Omental fat pad (tissue), 4 donors: Measurements from ENCODE around the gene DENND1A. TPM values are rescaled to one million over a fixed set of nuclear protein-coding genes. Genes with fewer than 3 reads are reported as not detected.

ENCODE experiments used
- ATAC-seq: fragments of 150-250 bp; one replicate; pipeline ENCODE4 v1.9.1; 2016; ENCODE audit warnings: mild to moderate bottlenecking, moderate library complexity; ENCODE audit not compliant: low FRiP score
- DNase-seq: peaks from one replicate; pipeline ENCODE4 v3.0.0-alpha.2; 2019; ENCODE audit warnings: low spot score
- total RNA-seq, 4 donors: library from RNA; depleted of rRNA; stranded (reverse); fragments of >200 nt; gene quantifications; one replicate each; pipeline ENCODE4 v1.1.0, GENCODE V29; 2016
- TF ChIP-seq, protein P1 (sequence below), 3 donors: fragments of 450-650 bp; IDR thresholded peaks; one replicate each; pipeline ENCODE4 v1.5.1; 2016 to 2017; ENCODE audit warnings: antibody characterized with exemption in 3 of 3, mild to moderate bottlenecking in 3 of 3, moderate library complexity in 2 of 3

Gene DENND1A
- total RNA-seq, 4 donors from 2014 or later = 15.2 to 22.8 (median 20.7) TPM

DNA sequence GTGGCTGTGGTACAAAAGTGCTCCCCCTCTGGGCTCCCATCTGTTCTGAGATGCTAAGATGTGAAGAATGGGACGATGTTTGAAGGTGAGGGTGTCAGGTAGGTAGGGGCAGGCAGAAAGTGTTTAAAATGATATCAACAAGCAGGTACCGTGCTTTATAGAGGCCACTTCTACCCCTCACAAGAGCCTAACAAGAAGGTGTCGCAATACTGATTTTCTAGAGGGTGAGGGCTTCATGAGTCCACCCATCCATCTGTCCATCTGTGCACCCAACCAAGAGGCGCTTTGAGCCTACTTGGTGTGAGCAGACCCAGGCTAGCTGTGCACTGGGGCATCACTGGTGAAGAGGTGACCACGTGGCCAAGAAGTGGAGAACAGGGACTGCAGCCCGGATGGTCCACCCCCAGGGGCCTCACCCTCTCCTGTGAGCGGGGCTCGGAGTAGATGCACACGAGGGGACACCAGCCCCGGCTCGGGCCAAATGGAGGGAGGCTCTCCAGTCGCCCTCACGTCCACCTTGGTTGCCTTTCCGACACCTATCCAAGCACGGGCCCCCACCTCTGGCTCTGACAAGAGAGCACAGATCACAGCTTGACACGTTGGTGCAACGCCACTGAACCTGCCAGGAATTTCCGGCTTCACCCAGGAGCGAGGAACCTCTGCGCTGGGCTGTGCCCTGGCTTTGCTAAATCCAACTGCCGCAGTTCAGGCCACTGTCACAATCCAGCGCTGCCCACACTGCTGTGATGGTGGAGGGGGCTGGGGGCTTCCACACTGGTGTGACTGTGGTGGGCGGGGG is 539.4 kb downstream of the DENND1A start:
- ATAC-seq = no peak
- TF ChIP-seq, protein P1, sequence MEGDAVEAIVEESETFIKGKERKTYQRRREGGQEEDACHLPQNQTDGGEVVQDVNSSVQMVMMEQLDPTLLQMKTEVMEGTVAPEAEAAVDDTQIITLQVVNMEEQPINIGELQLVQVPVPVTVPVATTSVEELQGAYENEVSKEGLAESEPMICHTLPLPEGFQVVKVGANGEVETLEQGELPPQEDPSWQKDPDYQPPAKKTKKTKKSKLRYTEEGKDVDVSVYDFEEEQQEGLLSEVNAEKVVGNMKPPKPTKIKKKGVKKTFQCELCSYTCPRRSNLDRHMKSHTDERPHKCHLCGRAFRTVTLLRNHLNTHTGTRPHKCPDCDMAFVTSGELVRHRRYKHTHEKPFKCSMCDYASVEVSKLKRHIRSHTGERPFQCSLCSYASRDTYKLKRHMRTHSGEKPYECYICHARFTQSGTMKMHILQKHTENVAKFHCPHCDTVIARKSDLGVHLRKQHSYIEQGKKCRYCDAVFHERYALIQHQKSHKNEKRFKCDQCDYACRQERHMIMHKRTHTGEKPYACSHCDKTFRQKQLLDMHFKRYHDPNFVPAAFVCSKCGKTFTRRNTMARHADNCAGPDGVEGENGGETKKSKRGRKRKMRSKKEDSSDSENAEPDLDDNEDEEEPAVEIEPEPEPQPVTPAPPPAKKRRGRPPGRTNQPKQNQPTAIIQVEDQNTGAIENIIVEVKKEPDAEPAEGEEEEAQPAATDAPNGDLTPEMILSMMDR (IDR thresholded peaks at IDR 0.05) = no peak
- no peak for DNase-seq

DNA sequence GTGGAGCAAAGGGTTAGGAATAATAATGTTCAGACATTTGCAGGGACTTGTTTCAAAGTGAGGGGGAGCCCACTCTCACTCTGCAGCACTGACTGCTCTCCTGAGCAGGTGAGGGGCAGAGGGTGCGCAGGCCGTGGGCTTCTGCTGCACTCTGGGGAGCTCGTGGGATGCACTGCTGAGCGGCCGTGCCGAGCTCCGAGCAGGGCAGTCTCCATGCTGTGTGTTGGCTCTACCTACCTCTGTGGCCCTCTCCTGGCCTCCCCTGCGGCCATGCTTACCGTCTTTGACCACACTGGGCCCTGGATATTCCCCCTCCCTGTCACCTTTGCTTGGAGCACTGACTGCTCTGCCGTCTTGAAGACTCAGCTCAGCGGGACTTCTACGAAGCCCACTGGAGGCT is 540.2 kb downstream of the DENND1A start:
- TF ChIP-seq, protein P1 (IDR thresholded peaks at IDR 0.05) = no peak
- ATAC-seq (no peak), DNase-seq (no peak)

DNA sequence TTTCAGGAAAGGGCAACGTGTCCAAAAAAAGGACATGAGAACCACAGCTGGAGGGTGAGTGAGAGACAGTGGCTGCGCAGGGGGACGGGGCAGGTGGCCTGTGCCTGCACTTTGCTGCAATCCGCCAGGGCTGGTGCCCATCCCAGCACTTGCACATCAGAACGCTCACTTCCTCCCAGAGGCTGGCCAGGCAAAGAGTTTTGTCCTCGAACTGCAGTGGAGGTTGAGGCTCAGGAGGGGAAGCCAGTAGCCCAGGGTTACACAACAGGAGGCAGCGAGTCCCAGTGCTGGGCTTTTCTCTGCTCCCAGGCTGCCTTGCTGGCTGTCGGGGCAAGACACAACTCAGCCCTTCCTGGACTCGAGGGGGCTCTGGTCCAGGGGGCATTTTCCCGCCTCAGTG is 540.9 kb downstream of the DENND1A start:
- DNase-seq (no peak), ATAC-seq (no peak)
- TF ChIP-seq, protein P1 (IDR thresholded peaks at IDR 0.05) = no peak

DNA sequence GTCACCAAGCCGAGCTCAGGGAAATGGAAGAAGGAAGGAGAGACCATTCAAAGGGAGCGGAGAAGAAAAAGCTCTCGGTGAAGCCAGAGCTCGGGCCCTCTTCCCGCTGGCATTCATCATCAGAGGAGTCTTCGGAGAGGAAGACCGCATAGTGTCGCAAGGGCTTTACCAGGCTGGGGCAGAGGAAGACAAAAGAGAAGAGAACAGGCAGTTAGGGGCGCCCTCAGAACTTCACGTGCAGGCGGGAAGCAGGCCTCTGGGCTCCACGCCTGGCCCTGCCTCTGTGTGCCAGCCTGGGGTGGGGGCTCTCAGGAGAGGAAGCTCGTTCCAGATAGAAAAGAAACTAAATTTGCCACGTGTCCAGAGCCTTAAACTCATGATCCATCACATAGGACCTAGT is 542.2 kb downstream of the DENND1A start:
- ATAC-seq (no peak), DNase-seq (no peak)
- TF ChIP-seq, protein P1 (IDR thresholded peaks at IDR 0.05) = no peak

DNA sequence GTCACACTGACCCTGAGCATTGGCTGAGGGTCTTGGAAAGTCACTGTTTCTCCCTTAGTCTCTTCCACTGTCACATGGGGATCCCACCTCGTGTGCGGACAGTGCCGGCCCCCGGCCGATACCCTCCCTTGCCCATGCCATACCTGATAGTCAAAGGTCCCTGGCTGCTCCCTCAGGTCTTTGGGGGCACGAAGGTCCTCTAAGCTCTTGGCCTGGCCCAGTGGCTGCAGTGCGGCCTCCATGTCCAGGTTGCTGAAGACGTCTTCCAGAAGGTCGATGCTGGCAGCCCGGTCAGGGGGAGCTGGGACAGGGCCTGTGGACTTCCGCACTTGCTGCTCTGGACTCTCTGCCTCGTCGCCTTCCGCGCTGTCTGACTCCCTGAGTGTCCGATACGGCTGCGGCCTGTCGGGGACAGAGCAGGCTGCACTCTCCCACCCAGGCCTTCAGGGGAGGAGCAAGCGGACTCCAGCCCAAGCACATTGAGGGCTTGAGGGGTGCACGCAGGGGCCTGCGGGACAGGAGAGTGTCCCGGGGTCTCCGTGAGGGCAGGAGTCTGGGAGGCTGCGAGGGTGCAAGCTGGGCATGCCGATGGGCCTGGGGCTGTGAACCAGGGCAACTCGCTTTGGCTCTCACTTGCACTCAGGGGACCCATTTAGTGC is 546.3 kb downstream of the DENND1A start:
- TF ChIP-seq, protein P1 (IDR thresholded peaks at IDR 0.05) = no peak
- no peak for DNase-seq
- no peak for ATAC-seq

DNA sequence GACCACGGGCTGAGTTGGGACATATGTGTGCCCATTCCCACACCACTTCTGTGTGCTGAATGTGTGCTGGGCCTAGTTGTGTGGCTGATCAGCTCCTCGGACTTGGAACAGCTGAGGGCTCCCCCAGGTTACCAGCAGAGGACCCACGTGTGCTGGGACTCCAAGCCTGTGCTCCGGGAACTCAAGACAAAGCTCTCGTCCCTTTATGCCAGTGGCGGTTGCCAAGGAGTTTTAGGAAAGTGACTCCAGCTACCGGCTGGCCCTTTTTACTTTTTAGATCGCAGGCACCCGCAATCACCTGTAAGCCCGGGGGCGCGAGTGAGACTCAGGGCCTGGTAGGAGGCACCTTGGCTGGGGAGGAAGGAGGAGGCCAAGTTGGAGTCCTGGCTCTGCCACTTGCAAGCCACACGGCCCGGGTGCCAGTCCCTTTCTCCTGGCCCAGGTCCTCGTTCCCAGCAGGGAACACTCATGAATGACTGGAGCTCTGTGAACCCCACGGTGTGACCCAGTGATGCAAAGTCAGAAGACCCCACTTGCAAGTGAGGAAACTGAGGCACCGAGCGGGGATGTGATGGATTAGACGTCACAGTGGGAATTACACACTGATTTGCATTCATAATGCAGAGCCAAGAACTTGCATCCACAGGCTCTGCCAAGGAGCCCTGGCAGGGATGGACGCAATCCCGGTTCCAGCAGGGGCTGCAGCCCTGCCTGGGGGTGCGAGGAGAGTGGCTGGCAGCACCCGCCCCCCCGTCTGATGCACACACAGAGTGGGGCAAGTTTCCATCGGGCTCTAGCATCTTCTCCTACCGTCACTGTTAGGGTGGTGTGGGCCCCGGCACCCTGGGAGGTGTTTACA is 547.0 kb downstream of the DENND1A start:
- ATAC-seq (no peak), DNase-seq (no peak)
- TF ChIP-seq, protein P1 (IDR thresholded peaks at IDR 0.05) = no peak
